Activated naive CD8-positive, alpha-beta T cell (primary cell): ENCODE data around the gene TRMT11.
A peak's percentile ranks its signal among the peaks of the same experiment; 100 is the strongest.

Source experiments
- H3K27ac Mint-ChIP-seq: one replicate; pipeline ENCODE4 v1.8.0; 2021; ENCODE audit warnings: mixed read lengths
- H3K27me3 Mint-ChIP-seq: one replicate; pipeline ENCODE4 v1.8.0; 2021; ENCODE audit warnings: mixed read lengths
- H3K36me3 Mint-ChIP-seq: one replicate; pipeline ENCODE4 v1.8.0; 2021; ENCODE audit warnings: mixed read lengths
- H3K4me1 Mint-ChIP-seq: one replicate; pipeline ENCODE4 v1.8.0; 2021; ENCODE audit warnings: low read depth, mixed read lengths
- H3K4me3 Mint-ChIP-seq: one replicate; pipeline ENCODE4 v1.8.0; 2021; ENCODE audit warnings: mild to moderate bottlenecking, mixed read lengths
- H3K9me3 Mint-ChIP-seq: one replicate; pipeline ENCODE4 v1.8.0; 2021; ENCODE audit warnings: low read depth, mixed read lengths

TRMT11 gene

DNA sequence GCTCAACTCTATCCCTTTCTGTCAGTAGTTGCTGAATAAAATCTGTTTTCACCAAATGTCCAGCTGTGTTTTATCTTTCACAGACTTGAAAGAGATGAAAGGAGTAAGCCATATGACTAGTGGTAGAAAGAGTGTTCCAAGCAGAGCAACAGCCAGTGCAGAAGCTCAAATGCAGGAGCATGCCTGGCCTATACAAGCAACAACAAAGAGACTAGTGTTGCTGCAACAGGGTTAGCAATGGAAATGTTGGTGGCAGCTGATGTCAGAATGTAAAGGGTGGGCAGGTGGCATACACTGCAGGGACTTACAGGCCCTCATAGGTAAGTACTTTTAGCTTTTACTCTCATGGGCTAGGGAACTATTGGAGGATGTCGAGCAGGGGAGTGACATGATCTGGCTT is 35.0 kb upstream of the TRMT11 start:
- Mint-ChIP-seq H3K27me3 (peaks cover 5% of the 10 kb centered on the region), H3K4me1 (peaks cover 6% of the 10 kb centered on the region), H3K9me3 (no peaks in the 10 kb centered on the region), H3K4me3 (no peak overlapping the region), H3K36me3 (no peaks in the 10 kb centered on the region), H3K27ac (no peak overlapping the region)

DNA sequence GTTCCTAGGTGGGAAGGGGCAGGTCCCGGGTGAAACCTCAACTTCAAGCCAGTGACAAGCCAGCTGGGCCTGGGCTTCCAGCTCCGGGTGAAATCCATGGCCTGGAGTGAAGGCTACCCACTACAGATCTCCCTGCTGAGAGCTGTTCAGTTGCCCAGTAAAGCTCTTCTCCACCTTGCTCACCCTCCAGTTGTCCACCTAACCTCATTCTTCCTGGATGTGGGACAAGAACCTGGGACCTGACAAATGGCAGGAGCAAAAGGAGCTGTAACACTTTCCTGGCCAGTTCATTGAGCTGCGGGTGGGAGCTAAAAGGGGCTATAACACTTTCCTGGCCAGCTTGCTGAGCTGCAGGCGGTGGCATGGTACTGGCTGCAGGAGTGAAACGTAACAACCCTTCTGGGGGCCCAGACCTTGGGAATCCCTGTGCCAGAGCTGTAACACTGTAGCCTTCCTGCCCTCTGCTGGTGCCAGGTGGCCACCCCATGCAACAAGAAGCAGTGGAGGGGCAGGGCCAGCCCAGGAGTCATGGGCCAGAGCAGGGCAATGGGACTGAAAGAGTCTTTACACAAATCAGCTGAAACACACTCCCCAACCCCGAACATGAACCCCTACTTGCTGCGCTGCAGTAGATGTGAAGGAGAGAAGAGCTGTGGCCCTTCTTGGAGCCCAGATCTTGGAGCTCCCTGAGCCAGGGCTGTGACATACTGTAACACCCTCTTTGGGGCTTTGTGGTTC is 33.4 kb upstream of the TRMT11 start:
- Mint-ChIP-seq H3K4me1 (peaks cover 6% of the 10 kb centered on the region), H3K27ac (no peak overlapping the region), H3K4me3 (no peak overlapping the region), H3K9me3 (no peaks in the 10 kb centered on the region), H3K36me3 (no peaks in the 10 kb centered on the region), H3K27me3 (peaks cover 5% of the 10 kb centered on the region)

DNA sequence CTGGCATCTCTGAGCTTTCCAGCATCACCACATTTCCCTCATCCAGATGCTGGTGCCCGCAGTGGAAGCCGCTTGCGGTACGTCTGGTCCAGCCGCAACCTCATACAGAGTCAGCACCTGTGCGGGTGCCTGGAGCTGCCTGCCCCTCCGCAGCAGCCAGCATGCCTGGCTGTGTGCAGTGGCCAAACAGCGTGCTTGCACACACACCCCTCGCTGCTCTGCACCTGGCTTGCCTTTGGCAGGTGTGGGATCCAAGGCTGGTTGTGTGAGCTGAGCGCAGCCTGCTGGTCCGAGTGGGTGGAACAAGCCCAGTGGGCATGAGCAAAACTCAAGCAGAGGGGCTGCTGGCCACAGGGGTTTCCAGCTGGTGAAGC is 32.9 kb upstream of the TRMT11 start:
- no peak overlapping the region for H3K4me3 Mint-ChIP-seq
- peaks cover 5% of the 10 kb centered on the region for H3K27me3 Mint-ChIP-seq
- H3K27ac Mint-ChIP-seq: no peak overlapping the region
- no peaks in the 10 kb centered on the region for H3K9me3 Mint-ChIP-seq
- no peaks in the 10 kb centered on the region for H3K36me3 Mint-ChIP-seq
- H3K4me1 Mint-ChIP-seq: peaks cover 6% of the 10 kb centered on the region

- Mint-ChIP-seq H3K4me1 (peaks cover 6% of the 10 kb centered on the region), H3K4me3 (peak overlapping the region; percentile 8), H3K27ac (no peak overlapping the region), H3K9me3 (no peaks in the 10 kb centered on the region), H3K27me3 (peaks cover 3% of the 10 kb centered on the region), H3K36me3 (no peaks in the 10 kb centered on the region)
Measured at GRCh38 chr6:125954735-125955339, 31.5 kb upstream of the TRMT11 start.

DNA sequence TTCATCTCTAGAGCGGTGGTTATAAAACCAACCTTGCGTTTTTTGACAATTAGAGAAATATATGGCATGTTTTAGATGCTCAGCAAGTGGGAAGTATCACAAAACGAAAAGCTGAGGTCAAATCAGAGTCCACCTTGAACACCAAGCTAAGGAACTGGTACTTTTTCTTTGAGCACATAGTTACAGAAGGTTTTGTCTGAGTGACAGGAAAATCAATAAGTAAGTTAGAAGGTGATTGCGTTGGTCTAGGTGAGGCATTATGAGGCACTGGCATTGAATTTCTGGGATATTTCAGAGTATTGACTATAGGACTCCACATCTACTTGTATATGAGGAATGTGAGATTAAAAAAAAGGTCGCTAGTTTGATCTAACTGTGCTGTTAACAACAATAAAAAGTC is 30.4 kb upstream of the TRMT11 start:
- H3K4me3 Mint-ChIP-seq: no peak overlapping the region
- H3K9me3 Mint-ChIP-seq: no peaks in the 10 kb centered on the region
- H3K4me1 Mint-ChIP-seq: peaks cover 8% of the 10 kb centered on the region
- H3K27ac Mint-ChIP-seq: peak overlapping the region; percentile 56
- no peaks in the 10 kb centered on the region for H3K36me3 Mint-ChIP-seq
- H3K27me3 Mint-ChIP-seq: peaks cover 1% of the 10 kb centered on the region

- H3K4me3 Mint-ChIP-seq: no peak within 1 kb of the TSS
- peaks cover 12% of the 10 kb centered on the region for H3K4me1 Mint-ChIP-seq
- H3K9me3 Mint-ChIP-seq: no peaks in the 10 kb centered on the region
- H3K27me3 Mint-ChIP-seq: peaks cover 1% of the 10 kb centered on the region
- H3K27ac Mint-ChIP-seq: peak within 1 kb of the TSS; percentile 56
- H3K36me3 Mint-ChIP-seq: no peaks in the 10 kb centered on the region
Measured at GRCh38 chr6:125956506-125957390, 29.6 kb upstream of the TRMT11 start, which contains the start of gene HINT3. Gene HINT3 (plus strand): TSS chr6:125956770. CDS start chr6:125956978, 208 bp downstream.

- Mint-ChIP-seq H3K27ac (no peak overlapping the region), H3K27me3 (peaks cover under 1% of the 10 kb centered on the region), H3K4me1 (peaks cover 14% of the 10 kb centered on the region), H3K4me3 (no peak overlapping the region), H3K36me3 (no peaks in the 10 kb centered on the region), H3K9me3 (no peaks in the 10 kb centered on the region)
Measured at GRCh38 chr6:125957391-125957693, 29.0 kb upstream of the TRMT11 start.

GRCh38 chr6:125957845-125958244 is 28.5 kb upstream of the TRMT11 start:
- H3K4me1 Mint-ChIP-seq: peaks cover 17% of the 10 kb centered on the region
- H3K27ac Mint-ChIP-seq: no peak overlapping the region
- H3K36me3 Mint-ChIP-seq: no peaks in the 10 kb centered on the region
- H3K27me3 Mint-ChIP-seq: no peaks in the 10 kb centered on the region
- H3K9me3 Mint-ChIP-seq: no peaks in the 10 kb centered on the region
- H3K4me3 Mint-ChIP-seq: no peak overlapping the region

- no peak overlapping the region for H3K4me3 Mint-ChIP-seq
- no peaks in the 10 kb centered on the region for H3K36me3 Mint-ChIP-seq
- H3K27ac Mint-ChIP-seq: no peak overlapping the region
- H3K9me3 Mint-ChIP-seq: no peaks in the 10 kb centered on the region
- H3K27me3 Mint-ChIP-seq: no peaks in the 10 kb centered on the region
- H3K4me1 Mint-ChIP-seq: peaks cover 27% of the 10 kb centered on the region
Measured at GRCh38 chr6:125959041-125959440, 27.3 kb upstream of the TRMT11 start.

DNA sequence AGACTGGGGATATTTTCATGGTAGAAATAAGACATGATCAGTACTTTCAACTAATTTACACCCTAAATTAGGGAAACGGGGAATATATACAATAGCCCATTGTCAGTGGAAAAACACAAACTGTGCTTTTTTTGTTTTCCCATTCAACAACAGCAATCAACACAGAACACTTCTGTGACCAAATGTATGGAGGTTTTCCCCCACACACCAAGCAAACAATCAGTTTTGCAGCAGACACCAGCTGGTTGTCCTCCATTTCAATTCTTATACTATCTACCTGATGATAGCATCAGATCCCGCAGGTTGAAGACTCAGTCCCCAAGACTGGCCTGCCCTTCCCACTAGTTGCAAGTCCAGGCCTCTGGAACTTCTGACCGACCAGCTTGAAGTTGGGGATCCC is 25.2 kb upstream of the TRMT11 start:
- Mint-ChIP-seq H3K4me3 (no peak overlapping the region), H3K4me1 (peaks cover 29% of the 10 kb centered on the region), H3K36me3 (no peaks in the 10 kb centered on the region), H3K27ac (no peak overlapping the region), H3K9me3 (no peaks in the 10 kb centered on the region), H3K27me3 (no peaks in the 10 kb centered on the region)

- no peaks in the 10 kb centered on the region for H3K9me3 Mint-ChIP-seq
- H3K4me1 Mint-ChIP-seq: peaks cover 36% of the 10 kb centered on the region
- H3K4me3 Mint-ChIP-seq: no peak overlapping the region
- H3K36me3 Mint-ChIP-seq: peaks cover 5% of the 10 kb centered on the region
- no peaks in the 10 kb centered on the region for H3K27me3 Mint-ChIP-seq
- no peak overlapping the region for H3K27ac Mint-ChIP-seq
Measured at GRCh38 chr6:125962900-125963497, 23.3 kb upstream of the TRMT11 start.

- Mint-ChIP-seq H3K4me1 (peaks cover 43% of the 10 kb centered on the region), H3K36me3 (peaks cover 5% of the 10 kb centered on the region), H3K9me3 (no peaks in the 10 kb centered on the region)
Measured at GRCh38 chr6:125963817-125964216, 22.5 kb upstream of the TRMT11 start.

DNA sequence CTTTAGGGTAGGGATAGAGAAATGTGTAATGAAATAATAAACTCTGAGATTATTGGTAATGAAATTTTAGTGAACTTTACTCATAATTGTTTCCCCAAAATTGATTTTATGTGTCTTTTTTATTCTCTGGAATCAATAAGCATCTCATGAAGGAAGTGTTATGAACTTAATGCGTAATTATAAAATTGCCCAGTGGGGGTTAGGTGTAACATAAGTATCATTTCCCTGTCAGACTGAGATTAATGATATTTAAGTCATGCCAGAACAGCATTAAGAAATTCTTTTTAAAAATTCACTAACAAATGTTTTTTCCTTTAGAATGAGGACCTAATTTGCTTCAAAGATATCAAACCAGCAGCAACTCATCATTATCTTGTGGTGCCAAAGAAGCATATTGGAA is 19.8 kb upstream of the TRMT11 start:
- Mint-ChIP-seq H3K4me3 (no peak overlapping the region), H3K36me3 (peaks cover 5% of the 10 kb centered on the region), H3K27ac (no peak overlapping the region), H3K9me3 (no peaks in the 10 kb centered on the region), H3K4me1 (peaks cover 48% of the 10 kb centered on the region), H3K27me3 (no peaks in the 10 kb centered on the region)

More at GRCh38 chr6:125963817-125964216, 22.5 kb upstream of the TRMT11 start:
- Mint-ChIP-seq H3K27ac (peak overlapping the region; percentile 8), H3K27me3 (no peaks in the 10 kb centered on the region), H3K4me3 (no peak overlapping the region)

- no peak overlapping the region for H3K27ac Mint-ChIP-seq
- peaks cover 37% of the 10 kb centered on the region for H3K4me1 Mint-ChIP-seq
- H3K4me3 Mint-ChIP-seq: no peak overlapping the region
- H3K9me3 Mint-ChIP-seq: no peaks in the 10 kb centered on the region
- H3K27me3 Mint-ChIP-seq: no peaks in the 10 kb centered on the region
- H3K36me3 Mint-ChIP-seq: peaks cover 5% of the 10 kb centered on the region
Measured at GRCh38 chr6:125968493-125968892, 17.8 kb upstream of the TRMT11 start.

- Mint-ChIP-seq H3K36me3 (peaks cover 5% of the 10 kb centered on the region), H3K27ac (peak overlapping the region; percentile 38), H3K4me1 (peaks cover 31% of the 10 kb centered on the region), H3K9me3 (no peaks in the 10 kb centered on the region), H3K27me3 (no peaks in the 10 kb centered on the region), H3K4me3 (no peak overlapping the region)
Measured at GRCh38 chr6:125970760-125971159, 15.6 kb upstream of the TRMT11 start.
